Colonic mucosa (tissue), 4 donors: ENCODE measurements around the gene REEP3. TPM values are rescaled to one million over a fixed set of nuclear protein-coding genes. Genes with fewer than 3 reads are reported as not detected.

Experiments
- DNase-seq: peaks from one replicate; pipeline ENCODE4 v3.0.0-alpha.2; 2020
- H3K27ac ChIP-seq: fragments of 200-600 bp; one replicate; pipeline ENCODE4 v1.8.0; 2021
- H3K27me3 ChIP-seq: fragments of 200-600 bp; one replicate; pipeline ENCODE4 v1.8.0; 2021
- H3K36me3 ChIP-seq: fragments of 200-600 bp; one replicate; pipeline ENCODE4 v1.8.0; 2021
- H3K4me1 ChIP-seq: fragments of 200-600 bp; one replicate; pipeline ENCODE4 v1.8.0; 2021; ENCODE audit warnings: mild to moderate bottlenecking
- H3K4me3 ChIP-seq: fragments of 200-600 bp; one replicate; pipeline ENCODE4 v1.8.0; 2021
- H3K9ac ChIP-seq, 2 donors: one replicate each; pipeline ENCODE4 v1.7.0; 2013; ENCODE audit warnings: control low read depth in 2 of 2, low read depth in 2 of 2, low read length in 2 of 2
- H3K9me3 ChIP-seq: fragments of 200-600 bp; one replicate; pipeline ENCODE4 v1.8.0; 2021
- intact Hi-C: fragments of 100-400 bp; cut with DNase I; formaldehyde crosslinking; loops from one replicate; pipeline ENCODE4 v1.14.1; 2022
- total RNA-seq, 2 donors: library from RNA; stranded (reverse); fragmentation: NEBNext Ultra II Directional in 1 of 2; extraction: Animal tissue kit (Norgen Biotek cat#: 25700) in 1 of 2; gene quantifications; one replicate each; pipeline ENCODE4 v1.2.1, GENCODE V29; 2021
- TF ChIP-seq, protein P1 (sequence below): fragments of 200-600 bp; IDR thresholded peaks from one replicate; pipeline ENCODE4 v1.8.0; 2022; ENCODE audit warnings: antibody characterized with exemption, mild to moderate bottlenecking
- donor health status: healthy.
- donor health status: DM: no; HTN: no; CAD: no.
- donor health status: DM: no; HTN: no; CAD: no.

The REEP3 gene
- total RNA-seq, 2 donors from 2014 or later: 33.1 to 66.0 TPM

DNA sequence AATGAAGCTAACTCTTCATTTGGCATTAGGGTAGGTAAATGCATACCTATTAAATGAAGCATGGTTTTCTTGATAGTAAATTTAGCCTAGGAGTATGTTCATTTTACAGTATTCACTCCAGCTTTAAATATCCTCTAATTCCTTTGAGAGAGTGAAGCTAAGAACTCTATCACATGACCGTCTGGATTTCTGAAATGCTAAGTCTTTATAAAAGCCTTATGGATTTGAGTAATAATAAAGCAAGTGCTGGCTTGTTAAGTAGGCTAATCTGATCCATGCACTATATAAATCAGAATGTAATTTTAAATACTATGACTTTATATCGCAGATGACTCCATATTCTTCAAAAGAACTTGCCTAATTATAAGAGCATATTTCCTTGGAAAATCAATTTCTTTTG lies 64.8 kb downstream of the REEP3 start:
- Histone ChIP-seq H3K27ac (no peak overlapping the region), H3K36me3 (no peaks in the 10 kb centered on the region), H3K4me1 (no peaks in the 10 kb centered on the region), H3K27me3 (no peaks in the 10 kb centered on the region), H3K4me3 (no peak overlapping the region), H3K9me3 (no peaks in the 10 kb centered on the region), H3K9ac (no peak overlapping the region)
- TF ChIP-seq, protein P1, sequence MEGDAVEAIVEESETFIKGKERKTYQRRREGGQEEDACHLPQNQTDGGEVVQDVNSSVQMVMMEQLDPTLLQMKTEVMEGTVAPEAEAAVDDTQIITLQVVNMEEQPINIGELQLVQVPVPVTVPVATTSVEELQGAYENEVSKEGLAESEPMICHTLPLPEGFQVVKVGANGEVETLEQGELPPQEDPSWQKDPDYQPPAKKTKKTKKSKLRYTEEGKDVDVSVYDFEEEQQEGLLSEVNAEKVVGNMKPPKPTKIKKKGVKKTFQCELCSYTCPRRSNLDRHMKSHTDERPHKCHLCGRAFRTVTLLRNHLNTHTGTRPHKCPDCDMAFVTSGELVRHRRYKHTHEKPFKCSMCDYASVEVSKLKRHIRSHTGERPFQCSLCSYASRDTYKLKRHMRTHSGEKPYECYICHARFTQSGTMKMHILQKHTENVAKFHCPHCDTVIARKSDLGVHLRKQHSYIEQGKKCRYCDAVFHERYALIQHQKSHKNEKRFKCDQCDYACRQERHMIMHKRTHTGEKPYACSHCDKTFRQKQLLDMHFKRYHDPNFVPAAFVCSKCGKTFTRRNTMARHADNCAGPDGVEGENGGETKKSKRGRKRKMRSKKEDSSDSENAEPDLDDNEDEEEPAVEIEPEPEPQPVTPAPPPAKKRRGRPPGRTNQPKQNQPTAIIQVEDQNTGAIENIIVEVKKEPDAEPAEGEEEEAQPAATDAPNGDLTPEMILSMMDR: no peak
- intact Hi-C loops: no loop called here
- DNase-seq: no peak

DNA sequence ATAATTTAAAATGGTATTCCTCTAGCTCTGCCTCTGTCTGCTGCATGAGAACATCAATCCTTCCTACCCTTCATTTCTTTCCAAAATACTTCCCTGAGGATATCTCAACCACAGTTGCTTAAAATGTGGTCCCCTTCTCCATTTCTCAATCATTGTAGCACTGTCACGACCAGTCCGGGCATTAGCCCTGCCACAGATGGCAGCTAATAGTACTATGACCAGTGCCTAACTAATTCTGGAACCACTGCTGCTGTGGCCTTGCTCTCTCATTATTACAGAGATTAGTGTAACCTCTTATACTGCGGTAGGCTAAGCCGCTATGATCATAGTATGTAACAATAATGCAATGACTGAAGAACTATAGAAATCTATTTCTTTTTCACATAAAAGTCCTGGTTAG lies 66.0 kb downstream of the REEP3 start:
- Histone ChIP-seq H3K4me1 (no peaks in the 10 kb centered on the region), H3K36me3 (no peaks in the 10 kb centered on the region), H3K27me3 (no peaks in the 10 kb centered on the region), H3K27ac (no peak overlapping the region), H3K4me3 (no peak overlapping the region), H3K9me3 (no peaks in the 10 kb centered on the region), H3K9ac (no peak overlapping the region)
- TF ChIP-seq, protein P1: no peak
- intact Hi-C loops: no loop called here
- no peak for DNase-seq

DNA sequence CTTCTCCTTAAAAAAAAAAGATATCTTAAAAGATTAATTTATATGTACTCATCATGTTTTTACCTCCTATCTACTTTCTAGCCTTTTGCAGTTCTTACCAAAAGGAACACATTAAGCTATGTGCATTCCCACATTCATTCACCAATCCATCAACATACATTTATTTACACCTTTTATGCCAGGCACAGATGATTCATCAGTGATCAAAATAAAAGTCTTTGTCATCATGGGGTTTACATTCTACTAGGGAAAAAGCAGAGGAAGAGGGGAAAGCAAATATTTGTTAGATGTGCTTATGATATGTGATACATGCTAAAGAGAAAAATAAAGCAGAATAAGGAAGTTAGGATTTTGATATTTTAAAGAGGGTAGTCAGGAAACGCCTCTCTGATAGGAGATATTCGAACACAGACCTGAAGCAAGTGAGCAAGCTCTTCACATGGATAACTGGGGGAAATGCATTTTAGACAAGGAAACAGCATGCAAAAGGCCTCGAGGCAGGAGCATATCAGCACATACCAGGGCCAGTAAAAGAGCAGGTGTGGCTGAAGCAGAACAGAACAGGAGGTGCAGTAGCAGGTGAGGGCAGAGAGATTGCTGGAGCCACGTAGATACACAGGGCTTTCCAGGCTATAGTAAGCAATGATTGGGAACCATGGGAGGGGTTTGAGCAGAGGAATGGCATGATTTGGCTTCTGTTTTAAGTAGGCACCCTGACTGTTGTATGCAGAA lies 67.4 kb downstream of the REEP3 start:
- TF ChIP-seq, protein P1: no peak

DNA sequence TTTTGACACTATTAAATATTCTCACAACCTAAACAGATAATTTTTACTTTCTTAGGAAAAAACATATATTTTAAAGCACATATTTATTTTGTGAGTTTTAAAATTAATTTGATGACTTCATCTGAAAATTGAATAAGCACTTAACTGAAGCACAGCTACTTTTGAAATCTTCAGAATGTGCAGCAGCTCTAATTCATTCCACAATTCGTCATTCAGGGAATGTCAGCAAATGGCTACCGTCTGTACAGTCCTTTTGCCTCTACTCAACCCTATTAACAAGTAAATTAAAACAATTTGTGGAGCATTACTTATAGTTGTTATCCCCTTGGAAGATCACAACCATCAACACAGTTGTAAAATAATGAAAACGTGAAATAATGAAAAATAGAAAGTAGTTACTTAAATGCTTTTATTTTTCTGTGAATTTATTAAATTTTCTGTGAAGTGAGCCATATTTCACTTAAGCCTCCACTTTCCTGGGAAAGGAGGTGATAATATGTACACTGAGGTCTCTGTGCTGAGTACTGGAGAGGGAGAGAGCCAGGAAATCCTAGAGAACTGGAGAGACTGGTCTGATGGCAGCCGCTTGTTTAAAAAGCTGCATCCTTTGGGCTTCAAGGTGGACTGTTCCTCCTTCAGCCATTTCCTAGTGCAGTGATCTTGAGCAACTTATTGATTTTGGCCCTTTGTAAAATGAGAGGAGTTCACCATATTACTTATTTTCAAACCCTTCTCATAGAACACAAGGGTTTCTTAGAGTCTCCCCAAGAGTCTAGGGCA lies 70.6 kb downstream of the REEP3 start:
- H3K9me3 ChIP-seq: no peaks in the 10 kb centered on the region
- H3K9ac ChIP-seq: no peak overlapping the region
- H3K36me3 ChIP-seq: no peaks in the 10 kb centered on the region
- H3K4me1 ChIP-seq: no peaks in the 10 kb centered on the region
- no peak overlapping the region for H3K27ac ChIP-seq
- no peak overlapping the region for H3K4me3 ChIP-seq
- DNase-seq: no peak
- intact Hi-C loops: no loop called here
- H3K27me3 ChIP-seq: no peaks in the 10 kb centered on the region
- TF ChIP-seq, protein P1: no peak

More for the DNA sequence above, 67.4 kb downstream of the REEP3 start:
- Histone ChIP-seq H3K4me1 (no peaks in the 10 kb centered on the region), H3K9me3 (no peaks in the 10 kb centered on the region), H3K36me3 (no peaks in the 10 kb centered on the region), H3K9ac (peak overlapping the region in 1 of 2 donors; percentile 19), H3K27me3 (no peaks in the 10 kb centered on the region), H3K4me3 (no peak overlapping the region), H3K27ac (peak overlapping the region; percentile 21)
- intact Hi-C loops: no loop called here
- peak; percentile 55 for DNase-seq

DNA sequence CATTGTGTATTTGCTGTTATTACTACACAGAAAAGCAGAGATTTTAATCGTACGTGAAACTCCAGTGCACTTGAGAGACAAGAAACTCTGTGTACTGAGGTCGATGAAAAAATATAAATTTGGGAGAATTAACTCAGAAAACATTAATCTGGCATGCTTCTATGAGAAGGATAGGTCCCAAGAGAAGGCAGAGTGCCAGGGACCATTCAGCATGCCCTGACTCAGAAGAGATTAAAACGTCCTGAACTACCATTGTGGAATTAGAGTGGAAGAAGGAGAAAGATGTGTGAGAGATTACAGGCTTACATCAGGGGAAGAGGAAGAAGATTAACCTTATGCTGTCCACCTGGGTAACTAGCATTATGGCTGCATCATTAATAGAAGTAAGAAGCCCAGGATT lies 72.4 kb downstream of the REEP3 start:
- TF ChIP-seq, protein P1: no peak
- Histone ChIP-seq H3K9ac (no peak overlapping the region), H3K27ac (no peak overlapping the region), H3K36me3 (no peaks in the 10 kb centered on the region), H3K4me3 (no peak overlapping the region), H3K27me3 (no peaks in the 10 kb centered on the region), H3K9me3 (no peaks in the 10 kb centered on the region), H3K4me1 (no peaks in the 10 kb centered on the region)
- intact Hi-C loops: no loop called here
- no peak for DNase-seq
